ENCODE data around the gene GANC.
"Not testable (repeated sequence)": the region's sequence is repeated elsewhere in the genome, so short reads cannot be mapped to it uniquely, and the experiment has no call there.

Gene GANC

GRCh38 chr15:42313463-42313862 lies 40.5 kb downstream of the GANC start:
- TF ChIP-seq POLR2A (IDR thresholded peaks at IDR 0.05; ENCODE audit: low read length), result no peak
- TF ChIP-seq GATA1 (IDR thresholded peaks at IDR 0.05; ENCODE audit: low read depth, low read length), result no peak

GRCh38 chr15:42314818-42315217 lies 41.8 kb downstream of the GANC start:
- TF ChIP-seq POLR2A (IDR thresholded peaks at IDR 0.05; ENCODE audit: low read length), result no peak
- no peak for TF ChIP-seq GATA1 (IDR thresholded peaks at IDR 0.05; ENCODE audit: low read depth, low read length)
- no peak for DNase-seq

More at GRCh38 chr15:42313463-42313862, 40.5 kb downstream of the GANC start:
- DNase-seq, result no peak

- no peak for TF ChIP-seq POLR2A (IDR thresholded peaks at IDR 0.05; ENCODE audit: low read length)
- no peak for TF ChIP-seq GATA1 (IDR thresholded peaks at IDR 0.05; ENCODE audit: low read depth, low read length)
- DNase-seq, result no peak
Measured at GRCh38 chr15:42315521-42315920, 42.5 kb downstream of the GANC start.

GRCh38 chr15:42316282-42316805 lies 43.3 kb downstream of the GANC start:
- not testable (repeated sequence) for DNase-seq

- TF ChIP-seq GATA1 (IDR thresholded peaks at IDR 0.05; ENCODE audit: low read depth, low read length) (no peak), POLR2A (IDR thresholded peaks at IDR 0.05; ENCODE audit: low read length) (no peak)
Measured at GRCh38 chr15:42319206-42319605, 46.2 kb downstream of the GANC start.

GRCh38 chr15:42324308-42324707 lies 51.3 kb downstream of the GANC start:
- TF ChIP-seq GATA1 (IDR thresholded peaks at IDR 0.05; ENCODE audit: low read depth, low read length), result no peak
- no peak for TF ChIP-seq POLR2A (IDR thresholded peaks at IDR 0.05; ENCODE audit: low read length)
- no peak for DNase-seq

More at GRCh38 chr15:42319206-42319605, 46.2 kb downstream of the GANC start:
- DNase-seq, result no peak

GRCh38 chr15:42329161-42329560 lies 56.2 kb downstream of the GANC start:
- no peak for TF ChIP-seq GATA1 (IDR thresholded peaks at IDR 0.05; ENCODE audit: low read depth, low read length)
- no peak for TF ChIP-seq POLR2A (IDR thresholded peaks at IDR 0.05; ENCODE audit: low read length)
- no peak for DNase-seq

GRCh38 chr15:42329992-42330391 lies 57.0 kb downstream of the GANC start:
- DNase-seq, result no peak
- no peak for TF ChIP-seq GATA1 (IDR thresholded peaks at IDR 0.05; ENCODE audit: low read depth, low read length)
- no peak for TF ChIP-seq POLR2A (IDR thresholded peaks at IDR 0.05; ENCODE audit: low read length)

GRCh38 chr15:42331235-42331634 lies 58.2 kb downstream of the GANC start:
- no peak for DNase-seq
- TF ChIP-seq POLR2A (IDR thresholded peaks at IDR 0.05; ENCODE audit: low read length) (no peak), GATA1 (IDR thresholded peaks at IDR 0.05; ENCODE audit: low read depth, low read length) (no peak)

GRCh38 chr15:42332331-42332730 lies 59.3 kb downstream of the GANC start:
- DNase-seq, result no peak
- no peak for TF ChIP-seq POLR2A (IDR thresholded peaks at IDR 0.05; ENCODE audit: low read length)
- no peak for TF ChIP-seq GATA1 (IDR thresholded peaks at IDR 0.05; ENCODE audit: low read depth, low read length)

- DNase-seq, result no peak
- TF ChIP-seq POLR2A (IDR thresholded peaks at IDR 0.05; ENCODE audit: low read length), result no peak
- no peak for TF ChIP-seq GATA1 (IDR thresholded peaks at IDR 0.05; ENCODE audit: low read depth, low read length)
Measured at GRCh38 chr15:42335074-42335473, 62.1 kb downstream of the GANC start.

- not testable (repeated sequence) for DNase-seq
Measured at GRCh38 chr15:42336650-42337049, 63.6 kb downstream of the GANC start.

- not testable (repeated sequence) for DNase-seq
Measured at GRCh38 chr15:42337104-42337503, 64.1 kb downstream of the GANC start.

- no peak for DNase-seq
- TF ChIP-seq POLR2A (IDR thresholded peaks at IDR 0.05; ENCODE audit: low read length), result no peak
- no peak for TF ChIP-seq GATA1 (IDR thresholded peaks at IDR 0.05; ENCODE audit: low read depth, low read length)
Measured at GRCh38 chr15:42338500-42338899, 65.5 kb downstream of the GANC start.

GRCh38 chr15:42343596-42344232 lies 70.7 kb downstream of the GANC start:
- no peak for DNase-seq
- TF ChIP-seq POLR2A (IDR thresholded peaks at IDR 0.05; ENCODE audit: low read length), result no peak
- TF ChIP-seq GATA1 (IDR thresholded peaks at IDR 0.05; ENCODE audit: low read depth, low read length), result no peak

- TF ChIP-seq POLR2A (IDR thresholded peaks at IDR 0.05; ENCODE audit: low read length) (no peak), GATA1 (IDR thresholded peaks at IDR 0.05; ENCODE audit: low read depth, low read length) (no peak)
- DNase-seq, result no peak
Measured at GRCh38 chr15:42344763-42345162, 71.8 kb downstream of the GANC start.
